Measurements from ENCODE around the gene KRTAP12-2.
"Not testable (repeated sequence)": the region's sequence is repeated elsewhere in the genome, so short reads cannot be mapped to it uniquely, and the experiment has no call there.

Gene KRTAP12-2

GRCh38 chr21:44702111-44702972, 35.6 kb upstream of the KRTAP12-2 start:
- no peak for DNase-seq (ENCODE audit: low spot score)

- no peak for DNase-seq (ENCODE audit: low spot score)
These were observed 34.8 kb upstream of the KRTAP12-2 start for GRCh38 chr21:44701541-44701940.

DNA sequence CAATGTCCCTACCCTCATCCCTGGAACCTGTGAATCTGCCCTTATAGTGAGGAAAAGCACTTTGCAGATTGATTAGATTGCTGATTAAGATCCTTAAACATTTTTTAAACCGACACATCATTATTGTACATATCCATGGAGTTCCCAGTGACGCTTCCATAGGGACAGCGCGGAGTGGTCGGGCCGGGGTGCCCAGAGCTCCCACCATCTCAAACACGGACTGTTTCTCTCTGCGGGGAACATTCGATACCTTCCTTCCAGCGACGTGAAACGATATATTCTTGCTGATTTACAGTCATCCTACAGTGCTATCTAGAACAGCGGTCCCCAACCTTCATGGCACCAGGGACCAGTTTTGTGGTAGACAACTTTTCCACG, 34.3 kb upstream of the KRTAP12-2 start:
- DNase-seq (ENCODE audit: low spot score), result no peak

DNA sequence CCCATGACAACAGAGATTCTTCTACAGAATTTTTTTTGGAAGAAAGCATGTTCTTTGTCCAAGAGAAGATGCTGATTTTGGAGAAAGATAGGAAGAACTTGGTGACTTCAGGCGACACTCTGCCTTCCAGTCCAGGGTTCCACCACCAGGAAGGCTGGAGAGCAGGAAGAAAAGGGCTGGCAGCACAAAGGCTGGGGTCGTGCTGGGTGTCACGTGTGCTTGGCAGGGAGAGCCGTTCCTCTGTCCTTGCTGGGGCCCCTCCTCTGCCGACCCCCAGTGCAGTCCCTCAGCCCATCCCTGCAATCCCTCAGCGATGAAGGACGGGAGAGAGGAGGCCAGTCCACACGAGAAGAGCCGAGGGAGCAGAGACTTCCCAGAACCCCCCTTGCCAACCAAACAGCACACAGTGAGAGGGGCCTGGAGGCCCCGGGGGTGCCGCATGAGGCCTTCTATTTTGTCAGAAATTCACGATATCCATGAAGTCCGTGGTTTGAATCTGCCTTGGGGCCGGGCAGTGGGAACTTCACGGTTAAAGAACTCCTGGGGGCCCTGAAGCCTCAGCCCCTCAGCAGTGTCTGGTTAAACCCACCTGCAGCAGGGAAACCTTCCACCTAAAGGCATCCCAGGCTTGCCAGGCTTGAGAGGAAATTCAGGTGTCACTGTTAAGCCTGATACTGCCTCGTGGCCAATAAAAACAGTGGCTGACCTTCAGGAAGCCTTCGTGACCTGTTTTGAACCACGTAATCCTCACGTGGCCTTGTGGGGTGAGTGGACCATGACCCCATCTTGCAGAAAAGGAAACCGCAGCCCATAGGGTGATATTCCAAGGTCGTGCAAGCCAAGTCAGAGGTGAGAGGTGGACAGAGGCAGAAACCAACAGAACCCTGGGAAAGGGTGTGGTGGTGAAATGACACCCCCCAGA, 33.6 kb upstream of the KRTAP12-2 start:
- no peak for DNase-seq (ENCODE audit: low spot score)

DNA sequence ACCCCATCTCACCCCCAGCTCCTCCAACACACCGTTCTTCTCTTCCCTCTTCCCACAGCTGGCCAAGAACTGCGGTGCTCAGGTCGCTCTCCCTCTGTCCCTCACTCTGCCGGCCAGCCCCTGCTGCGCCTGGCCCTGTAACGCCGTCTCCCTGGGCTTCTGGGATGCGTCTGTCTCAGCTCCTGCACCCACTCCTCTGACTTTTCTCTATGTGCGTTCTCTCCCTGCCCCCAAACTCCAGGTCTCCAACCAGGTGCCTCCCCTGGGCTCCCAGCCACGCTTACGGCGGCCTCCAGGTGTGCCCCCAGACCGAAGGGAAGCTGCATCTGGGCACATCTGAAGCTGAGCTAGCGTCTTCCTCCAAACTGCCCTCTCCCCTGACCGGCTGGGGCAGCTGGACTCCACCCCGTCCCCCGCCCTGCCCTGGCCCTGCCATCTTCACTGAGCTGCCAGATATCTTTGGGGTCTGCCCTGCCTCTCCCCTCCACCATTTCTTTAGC, 32.8 kb upstream of the KRTAP12-2 start:
- DNase-seq (ENCODE audit: low spot score), result no peak

DNA sequence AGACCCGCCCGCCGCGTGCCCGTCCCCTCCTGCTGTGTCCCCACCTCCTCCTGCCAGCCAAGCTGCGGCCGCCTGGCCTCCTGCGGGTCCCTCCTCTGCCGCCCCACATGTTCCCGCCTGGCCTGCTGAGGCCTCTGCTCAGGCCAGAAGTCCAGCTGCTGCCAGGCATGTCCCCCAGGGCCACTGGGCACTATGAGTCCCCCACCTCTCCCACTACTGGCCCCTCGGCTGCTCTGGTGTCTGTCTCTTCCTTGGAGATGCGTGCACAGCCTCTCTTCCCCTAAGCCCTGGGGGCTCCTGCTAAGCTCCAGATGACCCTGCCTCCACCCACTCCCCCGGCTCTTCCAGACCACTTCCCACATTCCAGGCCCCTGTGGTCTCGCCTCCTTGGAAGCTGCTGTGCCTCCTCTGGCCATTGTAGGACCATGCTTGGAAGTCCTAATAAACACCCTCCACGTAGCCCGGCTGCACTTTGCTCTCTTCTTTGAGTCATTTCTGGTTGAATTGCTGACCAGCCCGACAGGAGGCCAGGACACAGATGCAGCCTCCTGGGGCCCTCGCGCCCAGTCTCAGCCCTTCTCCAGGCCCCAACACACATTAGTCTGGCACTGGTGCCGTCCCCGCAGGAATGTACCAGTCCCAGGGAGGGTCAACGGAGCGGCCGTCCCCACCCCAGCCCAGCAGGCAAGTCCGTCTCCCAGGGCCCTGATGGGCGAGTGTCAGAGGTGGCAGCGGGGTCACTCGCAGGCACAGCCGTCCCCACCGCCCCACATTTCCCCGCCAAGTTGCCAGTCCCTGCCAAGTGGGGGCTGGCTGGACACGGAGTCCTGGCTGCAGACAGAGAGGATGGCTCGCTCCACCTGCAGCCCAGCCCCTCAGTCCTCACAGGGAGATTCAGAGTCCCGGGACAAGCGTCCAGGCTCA, 31.3 kb upstream of the KRTAP12-2 start:
- no peak for DNase-seq (ENCODE audit: low spot score)

- not testable (repeated sequence) for DNase-seq (ENCODE audit: low spot score)
These were observed 30.6 kb upstream of the KRTAP12-2 start, which contains the start of gene KRTAP10-12 for GRCh38 chr21:44697172-44697810. KRTAP10-12 (plus strand) TSS chr21:44697172; CDS start chr21:44697202, 30 bp downstream.

DNA sequence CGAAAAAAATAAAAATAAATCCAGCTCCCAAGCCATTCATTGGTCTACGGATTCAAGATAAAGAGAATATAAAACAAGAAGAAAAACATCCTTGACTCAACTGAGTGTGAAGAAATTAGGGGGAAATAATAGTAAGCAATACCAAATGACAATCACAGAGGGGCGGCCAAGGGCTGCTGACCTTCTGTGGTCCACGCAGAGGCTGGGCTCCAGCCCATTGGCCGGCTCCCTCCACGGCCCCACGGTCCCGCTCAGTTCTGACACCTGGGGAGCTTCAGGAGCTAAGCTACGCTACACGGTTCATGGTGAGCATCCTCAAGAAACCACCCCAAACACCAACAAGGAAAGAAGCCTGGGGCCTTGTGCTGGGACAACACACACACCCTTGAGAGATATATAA, 29.8 kb upstream of the KRTAP12-2 start:
- DNase-seq (ENCODE audit: low spot score), result no peak

GRCh38 chr21:44695641-44696040, 28.9 kb upstream of the KRTAP12-2 start:
- DNase-seq (ENCODE audit: low spot score), result no peak

DNA sequence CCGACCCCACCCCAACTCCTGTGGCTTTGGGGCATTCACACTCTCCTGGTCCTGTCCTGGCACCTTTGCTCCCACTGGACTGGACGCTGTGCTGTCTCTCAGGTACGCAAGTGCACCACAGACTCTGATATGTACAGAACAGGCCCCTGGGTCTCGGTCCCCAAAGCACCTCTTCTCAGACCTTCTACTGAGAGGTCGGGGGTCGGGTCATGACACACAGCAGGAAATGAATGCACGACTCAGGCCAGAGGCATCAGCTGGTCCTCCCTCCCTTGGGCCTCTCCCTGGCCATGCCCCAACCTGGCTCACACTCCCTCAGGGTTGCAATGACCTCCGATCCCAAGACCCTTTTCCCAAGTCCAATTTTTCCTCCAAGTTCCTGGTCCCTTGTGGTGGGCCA, 28.5 kb upstream of the KRTAP12-2 start:
- DNase-seq (ENCODE audit: low spot score), result no peak

DNA sequence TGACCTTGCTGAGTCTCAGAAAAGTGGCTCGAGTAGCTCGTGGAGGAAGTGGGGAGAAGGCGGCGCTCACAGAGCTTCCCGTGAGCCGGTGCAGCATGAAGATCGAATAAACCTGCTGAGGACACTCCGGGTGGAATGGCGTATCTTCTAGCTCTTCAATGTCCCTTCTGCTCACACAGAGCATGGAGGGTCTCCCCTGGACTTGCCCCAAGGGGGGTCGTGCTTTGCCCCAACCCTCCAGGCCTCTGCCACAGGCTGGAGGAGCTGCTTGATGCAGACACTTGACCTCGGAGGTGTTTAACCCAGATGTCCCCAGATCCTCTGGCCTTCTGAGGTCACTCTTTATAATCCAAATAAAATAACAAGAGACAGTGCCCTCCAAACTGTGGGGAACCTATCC, 28.0 kb upstream of the KRTAP12-2 start:
- no peak for DNase-seq (ENCODE audit: low spot score)

GRCh38 chr21:44692798-44693512, 26.2 kb upstream of the KRTAP12-2 start:
- no peak for DNase-seq (ENCODE audit: low spot score)

- no peak for DNase-seq (ENCODE audit: low spot score)
These were observed 25.0 kb upstream of the KRTAP12-2 start for GRCh38 chr21:44691686-44692085.

DNA sequence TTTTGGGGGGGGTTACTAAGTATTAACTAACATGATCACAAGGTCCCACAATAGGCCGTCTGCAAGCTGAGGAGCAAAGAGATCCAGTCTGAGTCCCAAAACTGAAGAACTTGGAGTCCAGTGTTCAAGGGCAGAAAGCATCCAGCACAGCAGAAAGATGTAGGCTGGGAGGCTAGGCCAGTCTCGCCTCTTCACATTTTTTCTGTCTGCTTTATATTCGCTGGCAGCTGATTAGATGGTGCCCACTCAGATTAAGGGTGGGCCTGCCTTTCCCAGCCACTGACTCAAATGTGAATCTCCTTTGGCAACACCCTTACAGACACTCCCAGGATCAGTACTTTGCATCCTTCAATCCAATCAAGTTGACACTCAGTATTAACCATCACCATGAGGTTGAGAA, 23.0 kb upstream of the KRTAP12-2 start:
- not testable (repeated sequence) for DNase-seq (ENCODE audit: low spot score)

DNA sequence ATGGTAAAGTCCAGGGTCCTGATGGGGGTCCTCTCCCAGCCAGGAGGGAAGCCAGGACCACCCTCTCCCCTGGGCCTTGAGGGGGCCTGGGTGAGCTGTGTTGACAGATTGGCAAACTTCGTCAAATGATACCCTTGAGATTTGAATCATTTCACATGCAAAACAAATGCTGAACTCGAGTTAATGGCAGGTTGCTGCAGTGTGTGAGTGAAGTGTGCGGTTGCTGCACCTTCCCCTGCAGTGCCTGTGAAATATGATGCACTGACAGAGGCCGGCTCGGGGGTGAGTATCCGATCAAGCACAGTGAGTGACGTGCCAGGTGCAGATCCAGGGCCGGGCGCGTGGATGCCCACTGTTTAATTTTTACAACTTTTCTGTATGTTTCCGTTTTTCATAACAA, 20.9 kb upstream of the KRTAP12-2 start:
- no peak for DNase-seq (ENCODE audit: low spot score)

GRCh38 chr21:44686843-44687561, 20.3 kb upstream of the KRTAP12-2 start:
- DNase-seq (ENCODE audit: low spot score), result no peak

DNA sequence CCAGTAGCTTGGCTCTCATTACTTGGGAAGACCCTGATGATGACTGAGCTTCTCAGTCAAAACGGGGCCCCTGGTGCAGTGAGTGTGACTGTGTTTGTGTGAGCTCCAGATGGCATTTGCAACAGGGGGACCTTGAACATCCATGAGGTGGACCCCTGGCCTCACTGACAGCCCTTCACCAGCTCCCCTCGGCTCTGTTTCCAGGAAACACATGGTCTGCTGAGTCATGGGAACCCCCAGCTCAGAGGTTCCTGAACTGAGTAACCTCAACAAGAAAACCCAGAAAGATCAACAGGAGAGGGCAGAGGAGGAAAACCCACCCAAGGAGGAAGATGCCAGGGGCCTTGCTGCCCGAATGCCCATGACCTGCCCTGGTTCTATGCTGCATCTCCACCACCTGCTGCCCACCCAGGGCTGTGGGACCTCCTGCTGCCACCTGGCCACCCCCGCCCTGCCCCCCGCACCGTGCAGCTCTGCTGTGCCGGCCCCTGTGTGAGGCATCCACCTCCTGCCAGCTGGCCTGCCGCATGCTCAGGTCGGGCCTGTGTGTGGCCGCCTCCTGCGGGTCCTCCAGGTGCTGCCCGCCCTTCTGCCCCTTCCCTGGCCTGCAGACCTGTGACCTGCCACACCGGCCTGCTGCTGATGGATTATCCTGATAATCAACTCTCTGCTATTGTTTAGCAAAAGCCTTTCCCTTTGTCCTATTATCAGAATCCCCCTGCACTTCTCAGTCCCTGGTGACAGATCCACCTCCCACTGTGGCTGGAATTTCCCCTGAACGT, 19.5 kb upstream of the KRTAP12-2 start:
- DNase-seq (ENCODE audit: low spot score), result no peak

- DNase-seq (ENCODE audit: low spot score), result not testable (repeated sequence)
These were observed 18.3 kb upstream of the KRTAP12-2 start for GRCh38 chr21:44685050-44685449.

DNA sequence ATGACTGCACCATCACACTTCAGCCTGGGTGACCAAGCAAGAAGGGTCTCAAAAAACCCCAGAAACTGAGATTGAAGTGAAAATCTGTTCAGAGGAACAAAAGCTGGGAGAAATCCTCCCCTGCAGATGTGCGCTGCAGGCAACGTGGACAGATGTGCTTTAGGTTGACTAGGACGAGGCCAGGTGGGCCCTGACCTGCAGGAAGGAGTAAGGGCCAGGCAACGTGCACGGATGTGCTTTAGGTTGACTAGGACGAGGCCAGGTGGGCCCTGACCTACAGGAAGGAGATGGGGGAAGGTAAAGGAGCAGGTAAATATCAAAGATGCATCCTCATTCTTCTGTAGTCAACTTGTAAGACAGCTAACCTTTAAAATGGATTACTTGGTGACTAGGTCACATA, 17.8 kb upstream of the KRTAP12-2 start:
- no peak for DNase-seq (ENCODE audit: low spot score)
